Esophagus muscularis mucosa (tissue), 4 donors: ENCODE data around the gene GSN. TPM values are rescaled to one million over a fixed set of nuclear protein-coding genes. Genes with fewer than 3 reads are reported as not detected.

ENCODE experiments used
- DNase-seq: peaks from one replicate; pipeline ENCODE4 v3.0.0-alpha.2; 2017; ENCODE audit errors: extremely low spot score
- H3K27ac ChIP-seq, 4 donors: fragments of 200-600 bp; sonication (generic); replicated peaks in 1 of 4; 1 replicate in 3 of 4; 2 replicates in 1 of 4; pipeline ENCODE4 v1.5.1; 2016 to 2019; ENCODE audit warnings: mild to moderate bottlenecking in 1 of 4
- H3K27me3 ChIP-seq, 4 donors: fragments of 200-600 bp; sonication (generic); one replicate each; pipeline versions ENCODE4 v1.5.1 to v1.6.0; 2016 to 2019
- H3K36me3 ChIP-seq, 4 donors: fragments of 200-600 bp; sonication (generic); one replicate each; pipeline ENCODE4 v1.5.1; 2016 to 2019
- H3K4me1 ChIP-seq, 4 donors: fragments of 200-600 bp; sonication (generic); one replicate each; pipeline ENCODE4 v1.5.1; 2016 to 2019
- H3K4me3 ChIP-seq, 4 donors: fragments of 200-600 bp; sonication (generic); 1 replicate in 2 of 4; 2 replicates in 2 of 4; pipeline ENCODE4 v1.5.1; 2016 to 2019; ENCODE audit warnings: mild to moderate bottlenecking in 4 of 4, moderate library complexity in 1 of 4
- H3K9me3 ChIP-seq, 4 donors: fragments of 200-600 bp; sonication (generic); 1 replicate in 3 of 4; 2 replicates in 1 of 4; pipeline ENCODE4 v1.5.1; 2016 to 2019
- EP300 ChIP-seq: sonication (generic); formaldehyde crosslinking; IDR thresholded peaks from one replicate; pipeline ENCODE4 v1.6.1; 2017; ENCODE audit warnings: antibody characterized with exemption
- POLR2A ChIP-seq: fragments of 450-650 bp; IDR thresholded peaks from one replicate; pipeline ENCODE4 v1.6.1; 2017; ENCODE audit warnings: antibody characterized with exemption, moderate library complexity, mild to moderate bottlenecking, low read depth
- POLR2AphosphoS5 ChIP-seq, 2 donors: sonication (generic); formaldehyde crosslinking; IDR thresholded peaks; one replicate each; pipeline ENCODE4 v1.6.1; 2017; ENCODE audit warnings: antibody characterized with exemption in 2 of 2
- intact Hi-C: fragments of 100-400 bp; cut with DNase I; formaldehyde crosslinking; loops from one replicate; pipeline ENCODE4 v1.15.1; 2023
- total RNA-seq, 4 donors: library from RNA; depleted of rRNA; stranded (reverse); fragments of >200 nt; gene quantifications; one replicate each; pipeline versions ENCODE4 v1.1.0 to v1.2.1, GENCODE V29; 2016
- TF ChIP-seq, protein P1 (sequence below), 3 experiments: fragments of 200-600 bp in 2 of 3; fragments of 450-650 bp in 1 of 3; sonication (generic) in 2 of 3; IDR thresholded peaks; one replicate each; pipeline ENCODE4 v1.5.1; 2017 to 2019; ENCODE audit warnings: antibody characterized with exemption in 3 of 3, mild to moderate bottlenecking in 2 of 3, moderate library complexity in 1 of 3

GSN gene
- total RNA-seq, 4 donors from 2014 or later = 2,509 to 3,811 (median 3,170) TPM

DNA sequence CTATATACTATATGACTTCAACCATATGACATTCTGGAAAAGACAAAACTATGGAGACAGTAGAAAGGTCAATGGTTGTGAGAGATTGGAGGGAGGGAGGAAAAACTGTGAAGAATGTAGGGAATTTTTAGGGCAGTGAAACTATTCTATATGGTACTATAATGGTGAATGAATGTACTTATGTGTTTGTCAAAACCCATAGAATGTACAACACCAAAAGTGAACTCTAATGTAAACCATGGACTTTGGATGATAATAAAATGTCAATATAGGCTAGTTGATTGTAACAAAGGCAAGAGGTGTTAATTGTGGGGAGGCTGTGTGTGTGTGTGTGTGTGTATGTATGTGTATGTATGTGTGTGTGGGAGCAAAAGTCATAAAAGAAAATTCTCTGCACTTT is 112.9 kb downstream of the GSN start:
- no peak overlapping the region for H3K27ac ChIP-seq
- no peak overlapping the region for H3K4me3 ChIP-seq
- no peaks in the 10 kb centered on the region for H3K9me3 ChIP-seq
- peaks cover 0 to 3% (median 2%) of the 10 kb centered on the region in 4 donors for H3K4me1 ChIP-seq
- intact Hi-C loops = no loop called here
- H3K36me3 ChIP-seq = no peaks in the 10 kb centered on the region
- H3K27me3 ChIP-seq = no peaks in the 10 kb centered on the region
- no peak for DNase-seq
- TF ChIP-seq EP300 (no peak), POLR2A (no peak), POLR2AphosphoS5 (IDR thresholded peaks at IDR 0.05) (no peak)
- TF ChIP-seq, protein P1, sequence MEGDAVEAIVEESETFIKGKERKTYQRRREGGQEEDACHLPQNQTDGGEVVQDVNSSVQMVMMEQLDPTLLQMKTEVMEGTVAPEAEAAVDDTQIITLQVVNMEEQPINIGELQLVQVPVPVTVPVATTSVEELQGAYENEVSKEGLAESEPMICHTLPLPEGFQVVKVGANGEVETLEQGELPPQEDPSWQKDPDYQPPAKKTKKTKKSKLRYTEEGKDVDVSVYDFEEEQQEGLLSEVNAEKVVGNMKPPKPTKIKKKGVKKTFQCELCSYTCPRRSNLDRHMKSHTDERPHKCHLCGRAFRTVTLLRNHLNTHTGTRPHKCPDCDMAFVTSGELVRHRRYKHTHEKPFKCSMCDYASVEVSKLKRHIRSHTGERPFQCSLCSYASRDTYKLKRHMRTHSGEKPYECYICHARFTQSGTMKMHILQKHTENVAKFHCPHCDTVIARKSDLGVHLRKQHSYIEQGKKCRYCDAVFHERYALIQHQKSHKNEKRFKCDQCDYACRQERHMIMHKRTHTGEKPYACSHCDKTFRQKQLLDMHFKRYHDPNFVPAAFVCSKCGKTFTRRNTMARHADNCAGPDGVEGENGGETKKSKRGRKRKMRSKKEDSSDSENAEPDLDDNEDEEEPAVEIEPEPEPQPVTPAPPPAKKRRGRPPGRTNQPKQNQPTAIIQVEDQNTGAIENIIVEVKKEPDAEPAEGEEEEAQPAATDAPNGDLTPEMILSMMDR (IDR thresholded peaks at IDR 0.05) = no peak

Other genes starting within 250 kb of the GSN start
- 1 to 10 TPM; 3.6 to 6.6 (median 4.6) TPM for gene C5, start 217.9 kb upstream of the GSN start, total RNA-seq
- gene CNTRL, start 193.2 kb upstream of the GSN start, total RNA-seq = 10 to 100 TPM in 2 of 4 donors, 1 to 10 TPM in 2; 7.8 to 14.1 (median 11.2) TPM
- gene RAB14, start 66.3 kb upstream of the GSN start, total RNA-seq = 10 to 100 TPM; 28.5 to 30.7 (median 29.5) TPM
- gene STOM, start 102.1 kb downstream of the GSN start, total RNA-seq = 100 to 1,000 TPM; 250 to 554 (median 444) TPM
- gene GGTA1, start 231.7 kb downstream of the GSN start, total RNA-seq = 10 to 100 TPM in 2 of 4 donors, 1 to 10 TPM in 2; 5.6 to 18.7 (median 9.5) TPM